ENCODE measurements around the gene IFNL2.

- TF ChIP-seq CTCF (IDR thresholded peaks at IDR 0.05), result no peak
- TF ChIP-seq POLR2A (IDR thresholded peaks at IDR 0.05), result no peak
Observed at GRCh38 chr19:39257227-39257626, 11.0 kb upstream of the IFNL2 start.

Data from uterus (tissue), 2 donors.